Fibroblast of lung (primary cell): ENCODE measurements around the gene ITCH.

Experiments used
- CTCF ChIP-seq, 2 donors: IDR thresholded peaks in 1 of 2; conservative IDR thresholded peaks in 1 of 2; 1 replicate in 1 of 2; 2 replicates in 1 of 2; pipeline ENCODE4 v1.5.1; 2011 to 2012; ENCODE audit warnings: low read length in 2 of 2, control low read depth in 1 of 2, inconsistent platforms in 1 of 2, low read depth in 1 of 2, mild to moderate bottlenecking in 1 of 2
- EZH2 ChIP-seq: IDR thresholded peaks from 2 replicates; pipeline ENCODE4 v1.5.1; 2012; ENCODE audit warnings: low read length, control low read depth, mild to moderate bottlenecking; ENCODE audit errors: missing control alignments

- TF ChIP-seq CTCF (conservative IDR thresholded peaks at IDR 0.05 in 1 of 2, IDR thresholded peaks at IDR 0.05 in 1 of 2; ENCODE audit: low read depth in 1 of 2, low read length in 2 of 2) (no peak), EZH2 (no peak)
Observed at GRCh38 chr20:34495916-34496315, 132.8 kb downstream of the ITCH start.
